ENCODE data around the gene MLF1.

- no peak for TF ChIP-seq SIN3A (IDR thresholded peaks at IDR 0.05; ENCODE audit: borderline replicate concordance, low read depth, low read length)
- TF ChIP-seq, protein P1, sequence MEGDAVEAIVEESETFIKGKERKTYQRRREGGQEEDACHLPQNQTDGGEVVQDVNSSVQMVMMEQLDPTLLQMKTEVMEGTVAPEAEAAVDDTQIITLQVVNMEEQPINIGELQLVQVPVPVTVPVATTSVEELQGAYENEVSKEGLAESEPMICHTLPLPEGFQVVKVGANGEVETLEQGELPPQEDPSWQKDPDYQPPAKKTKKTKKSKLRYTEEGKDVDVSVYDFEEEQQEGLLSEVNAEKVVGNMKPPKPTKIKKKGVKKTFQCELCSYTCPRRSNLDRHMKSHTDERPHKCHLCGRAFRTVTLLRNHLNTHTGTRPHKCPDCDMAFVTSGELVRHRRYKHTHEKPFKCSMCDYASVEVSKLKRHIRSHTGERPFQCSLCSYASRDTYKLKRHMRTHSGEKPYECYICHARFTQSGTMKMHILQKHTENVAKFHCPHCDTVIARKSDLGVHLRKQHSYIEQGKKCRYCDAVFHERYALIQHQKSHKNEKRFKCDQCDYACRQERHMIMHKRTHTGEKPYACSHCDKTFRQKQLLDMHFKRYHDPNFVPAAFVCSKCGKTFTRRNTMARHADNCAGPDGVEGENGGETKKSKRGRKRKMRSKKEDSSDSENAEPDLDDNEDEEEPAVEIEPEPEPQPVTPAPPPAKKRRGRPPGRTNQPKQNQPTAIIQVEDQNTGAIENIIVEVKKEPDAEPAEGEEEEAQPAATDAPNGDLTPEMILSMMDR (IDR thresholded peaks at IDR 0.05), result no peak
- TF ChIP-seq RFX5 (IDR thresholded peaks at IDR 0.05; ENCODE audit: low read length), result no peak
- TF ChIP-seq CHD2 (IDR thresholded peaks at IDR 0.05; ENCODE audit: low read length, partially characterized antibody), result no peak
- TF ChIP-seq GABPA (IDR thresholded peaks at IDR 0.05; ENCODE audit: low read depth), result no peak
- TF ChIP-seq EZH2phosphoT487 (IDR thresholded peaks at IDR 0.05; ENCODE audit: borderline replicate concordance, low read depth), result no peak
Measured at GRCh38 chr3:158642005-158642404, 71.0 kb downstream of the MLF1 start.

Measured in SK-N-SH (cell line).